ENCODE data around the gene AVPR1A.

AVPR1A gene

DNA sequence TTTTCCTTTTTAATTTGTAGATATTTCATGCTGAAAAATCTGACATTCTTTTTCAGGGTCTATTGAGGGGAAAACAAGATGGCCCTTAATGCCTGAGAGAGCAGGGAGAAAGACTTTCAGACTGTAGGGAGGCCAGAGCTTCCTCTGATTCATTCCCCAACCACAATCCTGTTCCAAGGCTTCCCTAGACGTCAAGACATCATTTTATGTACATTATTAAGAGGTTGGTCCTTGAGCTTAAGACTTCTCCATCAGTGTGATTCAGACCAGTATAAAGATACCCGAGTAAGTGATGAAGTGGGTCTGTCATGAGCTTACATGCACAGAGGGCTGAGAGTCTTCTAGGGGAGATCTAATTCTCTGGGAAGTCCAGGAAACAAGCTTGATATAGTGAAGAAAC, 57.3 kb downstream of the AVPR1A start:
- no peak for DNase-seq (ENCODE audit: low spot score)

DNA sequence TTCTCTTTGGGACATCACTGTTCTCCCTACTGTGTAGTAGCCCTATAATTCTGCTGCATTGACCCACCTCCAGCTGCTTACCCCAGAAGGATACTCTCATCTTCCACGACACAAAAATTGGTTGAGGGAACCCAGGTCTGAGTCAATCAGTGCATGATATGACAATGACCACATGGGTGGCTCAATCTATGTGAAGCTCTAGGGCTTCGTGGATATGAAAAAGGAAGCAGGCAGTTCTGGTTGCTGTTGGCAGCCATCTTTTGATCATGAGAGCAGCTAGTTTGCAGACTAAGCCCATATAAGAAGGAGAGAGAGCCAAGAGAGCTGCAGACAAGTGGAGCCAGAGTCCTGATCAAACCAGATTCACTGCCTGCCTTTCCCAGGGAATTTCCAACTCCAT, 57.9 kb downstream of the AVPR1A start:
- no peak for DNase-seq (ENCODE audit: low spot score)

All from kidney capillary endothelial cell (primary cell).